ENCODE data around the gene ZNF25.

ZNF25 gene

DNA sequence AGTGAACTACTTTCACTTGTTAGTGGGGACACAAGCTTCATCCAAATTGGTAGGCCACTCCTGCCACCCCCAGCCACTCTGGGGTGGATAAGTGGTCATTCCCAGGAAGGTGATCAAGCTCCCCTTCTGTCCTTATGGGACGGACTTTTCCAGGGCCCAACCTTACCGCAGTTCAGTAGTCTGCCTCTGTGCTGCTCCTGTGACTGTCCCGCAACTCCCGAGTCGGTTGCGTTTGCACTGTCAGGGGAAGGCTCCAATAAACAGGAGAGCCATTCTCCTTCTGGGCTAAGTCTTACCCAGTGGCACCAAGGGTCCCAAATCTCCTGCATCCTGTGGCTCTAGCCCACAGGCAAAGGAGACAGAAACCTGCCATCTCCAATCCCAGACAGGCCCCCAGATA, 26.6 kb upstream of the ZNF25 start:
- no peak for TF ChIP-seq CTCF (IDR thresholded peaks at IDR 0.05)

- TF ChIP-seq CTCF (IDR thresholded peaks at IDR 0.05), result no peak
Measured at GRCh38 chr10:37992083-37992482, 15.6 kb upstream of the ZNF25 start.

- TF ChIP-seq CTCF (IDR thresholded peaks at IDR 0.05), result no peak
Measured at GRCh38 chr10:37991655-37992054, 15.2 kb upstream of the ZNF25 start.

GRCh38 chr10:37976880-37977203, 395 bp upstream of the ZNF25 start:
- peak; percentile 11; the same call in 1 of the 2 replicates for TF ChIP-seq CTCF (IDR thresholded peaks at IDR 0.05)

DNA sequence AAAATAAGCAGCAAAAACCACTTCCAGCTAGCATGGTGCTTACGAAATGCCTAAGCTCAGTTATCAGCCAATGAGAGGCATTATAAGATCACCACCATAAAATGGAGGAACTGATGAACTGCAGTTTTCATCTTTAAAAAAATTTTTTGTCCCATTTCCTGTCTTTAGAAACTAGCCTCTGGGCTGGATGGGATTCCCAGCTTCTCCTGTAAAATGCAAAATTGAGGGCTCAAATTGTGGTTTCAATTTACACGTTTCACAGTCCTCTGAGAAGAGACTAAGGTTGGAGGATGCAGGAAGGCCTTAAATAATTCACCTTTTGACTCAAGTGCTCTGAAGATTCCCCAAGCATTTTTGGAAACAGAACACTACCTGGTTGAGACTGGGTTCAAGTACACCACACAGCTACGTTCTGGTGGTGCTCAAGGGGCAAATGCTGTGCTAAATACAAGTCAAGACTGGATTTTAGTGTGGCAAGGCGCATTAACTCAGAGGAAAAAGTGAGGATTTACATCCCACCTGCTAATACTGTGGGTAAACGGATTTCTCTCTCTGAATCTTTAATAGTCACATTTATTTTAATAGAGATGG, 951 bp downstream of the ZNF25 start:
- TF ChIP-seq CTCF (IDR thresholded peaks at IDR 0.05), result no peak

- TF ChIP-seq CTCF (IDR thresholded peaks at IDR 0.05), result no peak
Measured at GRCh38 chr10:37972396-37972795, 4.1 kb downstream of the ZNF25 start.

DNA sequence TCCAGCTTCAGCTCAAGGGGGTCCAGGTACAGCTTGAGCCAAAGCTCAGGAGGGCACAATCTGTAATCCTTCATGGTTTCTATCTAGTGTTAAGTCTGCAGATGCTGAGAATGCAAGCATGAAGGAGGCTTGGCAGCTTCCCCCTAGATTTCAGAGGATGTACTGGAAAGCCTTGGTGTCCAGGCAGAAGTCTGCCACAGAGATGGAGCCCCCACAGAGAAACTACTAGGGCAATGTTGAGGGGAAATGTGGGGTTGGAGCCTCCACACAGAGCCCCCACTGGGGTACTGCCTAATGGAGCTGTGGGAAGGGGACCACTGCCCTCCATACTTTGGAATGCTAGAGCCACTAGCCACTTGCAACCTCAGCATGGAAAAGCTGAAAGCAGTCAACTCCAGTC, 11.4 kb downstream of the ZNF25 start:
- no peak for TF ChIP-seq CTCF (IDR thresholded peaks at IDR 0.05)

- no peak for TF ChIP-seq CTCF (IDR thresholded peaks at IDR 0.05)
Measured at GRCh38 chr10:37960591-37961137, 15.8 kb downstream of the ZNF25 start.

Measured in LNCAP (cell line).